ENCODE measurements around the gene ZSWIM3. TPM values are rescaled to one million over a fixed set of nuclear protein-coding genes. Genes with fewer than 3 reads are reported as not detected.

Gene ZSWIM3
- total RNA-seq, 1 donor from 2014 or later = 4.8 TPM

GRCh38 chr20:45852326-45852725, 5.1 kb upstream of the ZSWIM3 start:
- Mint-ChIP-seq H3K36me3 (ENCODE audit: low read depth) (no peaks in the 10 kb centered on the region), H3K4me1 (peaks cover 7% of the 10 kb centered on the region), H3K9me3 (no peaks in the 10 kb centered on the region), H3K4me3 (no peak overlapping the region), H3K27ac (ENCODE audit: unreplicated experiment) (no peak overlapping the region), H3K27me3 (ENCODE audit: low read depth) (no peaks in the 10 kb centered on the region)
- TF ChIP-seq CTCF (conservative IDR thresholded peaks at IDR 0.05) = no peak
- DNase-seq (ENCODE audit: low read depth, low spot score) = no peak

GRCh38 chr20:45853484-45853883, 3.9 kb upstream of the ZSWIM3 start:
- TF ChIP-seq CTCF (conservative IDR thresholded peaks at IDR 0.05) = no peak
- H3K27me3 Mint-ChIP-seq (ENCODE audit: low read depth) = no peaks in the 10 kb centered on the region
- peaks cover 18% of the 10 kb centered on the region for H3K4me1 Mint-ChIP-seq
- H3K36me3 Mint-ChIP-seq (ENCODE audit: low read depth) = no peaks in the 10 kb centered on the region
- no peak overlapping the region for H3K27ac Mint-ChIP-seq (ENCODE audit: unreplicated experiment)
- no peaks in the 10 kb centered on the region for H3K9me3 Mint-ChIP-seq
- DNase-seq (ENCODE audit: low read depth, low spot score) = no peak
- H3K4me3 Mint-ChIP-seq = peak overlapping the region; percentile 47

- Mint-ChIP-seq H3K36me3 (ENCODE audit: low read depth) (no peaks in the 10 kb centered on the region), H3K4me3 (peak overlapping the region; percentile 91), H3K27ac (ENCODE audit: unreplicated experiment) (peak overlapping the region; percentile 70), H3K27me3 (ENCODE audit: low read depth) (no peaks in the 10 kb centered on the region), H3K9me3 (no peaks in the 10 kb centered on the region), H3K4me1 (peaks cover 25% of the 10 kb centered on the region)
- no peak for DNase-seq (ENCODE audit: low read depth, low spot score)
- no peak for TF ChIP-seq CTCF (conservative IDR thresholded peaks at IDR 0.05)
Observed at GRCh38 chr20:45857882-45858216, 435 bp downstream of the ZSWIM3 start.

GRCh38 chr20:45859916-45860315, 2.5 kb downstream of the ZSWIM3 start:
- no peak overlapping the region for H3K27ac Mint-ChIP-seq (ENCODE audit: unreplicated experiment)
- H3K9me3 Mint-ChIP-seq = no peaks in the 10 kb centered on the region
- no peak for DNase-seq (ENCODE audit: low read depth, low spot score)
- H3K36me3 Mint-ChIP-seq (ENCODE audit: low read depth) = no peaks in the 10 kb centered on the region
- H3K27me3 Mint-ChIP-seq (ENCODE audit: low read depth) = no peaks in the 10 kb centered on the region
- peaks cover 25% of the 10 kb centered on the region for H3K4me1 Mint-ChIP-seq
- no peak for TF ChIP-seq CTCF (conservative IDR thresholded peaks at IDR 0.05)
- H3K4me3 Mint-ChIP-seq = no peak overlapping the region

GRCh38 chr20:45860560-45861220, 3.3 kb downstream of the ZSWIM3 start:
- DNase-seq (ENCODE audit: low read depth, low spot score) = no peak
- Mint-ChIP-seq H3K4me1 (peaks cover 25% of the 10 kb centered on the region), H3K36me3 (ENCODE audit: low read depth) (no peaks in the 10 kb centered on the region), H3K4me3 (no peak overlapping the region), H3K27ac (ENCODE audit: unreplicated experiment) (peak overlapping the region; percentile 36), H3K27me3 (ENCODE audit: low read depth) (no peaks in the 10 kb centered on the region), H3K9me3 (no peaks in the 10 kb centered on the region)
- TF ChIP-seq CTCF (conservative IDR thresholded peaks at IDR 0.05) = no peak
